Endometrium (tissue), 2 donors: ENCODE results near the gene PTPN14.

Experiments
- FAIRE-seq: peaks from 2 replicates; lab custom pipeline; 2012; peaks lifted over from hg19 to GRCh38; lab: Jason Lieb, UNC
- donor health status: control.
- donor health status: control.

The PTPN14 gene

GRCh38 chr1:214453109-214453722 is 98.2 kb downstream of the PTPN14 start:
- FAIRE-seq: no peak

GRCh38 chr1:214452152-214452784 is 99.1 kb downstream of the PTPN14 start:
- FAIRE-seq: no peak

GRCh38 chr1:214451596-214451995 is 99.8 kb downstream of the PTPN14 start:
- FAIRE-seq: no peak

GRCh38 chr1:214449371-214449770 is 102.0 kb downstream of the PTPN14 start:
- FAIRE-seq: no peak

GRCh38 chr1:214448536-214448935 is 102.9 kb downstream of the PTPN14 start:
- no peak for FAIRE-seq

- FAIRE-seq: no peak
Measured at GRCh38 chr1:214447557-214447871, 103.9 kb downstream of the PTPN14 start.

GRCh38 chr1:214446772-214447556 is 104.4 kb downstream of the PTPN14 start:
- no peak for FAIRE-seq

GRCh38 chr1:214445831-214446614 is 105.4 kb downstream of the PTPN14 start:
- FAIRE-seq: peak; percentile 91

- FAIRE-seq: no peak
Measured at GRCh38 chr1:214445199-214445598, 106.2 kb downstream of the PTPN14 start.

- FAIRE-seq: peak; percentile 37
Measured at GRCh38 chr1:214444182-214444939, 107.0 kb downstream of the PTPN14 start.

GRCh38 chr1:214441119-214441518 is 110.3 kb downstream of the PTPN14 start:
- no peak for FAIRE-seq

GRCh38 chr1:214440219-214440965 is 111.0 kb downstream of the PTPN14 start:
- FAIRE-seq: no peak

- no peak for FAIRE-seq
Measured at GRCh38 chr1:214439352-214440119, 111.9 kb downstream of the PTPN14 start.

- no peak for FAIRE-seq
Measured at GRCh38 chr1:214438530-214438929, 112.9 kb downstream of the PTPN14 start.

- no peak for FAIRE-seq
Measured at GRCh38 chr1:214438075-214438474, 113.3 kb downstream of the PTPN14 start.

- no peak for FAIRE-seq
Measured at GRCh38 chr1:214435867-214436266, 115.5 kb downstream of the PTPN14 start.

GRCh38 chr1:214432245-214432644 is 119.2 kb downstream of the PTPN14 start:
- no peak for FAIRE-seq

GRCh38 chr1:214429951-214430770 is 121.2 kb downstream of the PTPN14 start:
- no peak for FAIRE-seq

- no peak for FAIRE-seq
Measured at GRCh38 chr1:214427871-214428277, 123.5 kb downstream of the PTPN14 start.
